Choroid plexus epithelial cell (primary cell): Measurements from ENCODE around the gene RNF111.

Experiments used
- DNase-seq: peaks from one replicate; pipeline ENCODE4 v3.0.0-alpha.2; 2010; ENCODE audit warnings: low read depth
- H3K4me3 ChIP-seq: 2 replicates; pipeline ENCODE4 v1.5.1; 2011; ENCODE audit warnings: low read depth, mild to moderate bottlenecking, control low read depth, low read length, moderate library complexity
- TF ChIP-seq, protein P1 (sequence below): conservative IDR thresholded peaks from 2 replicates; pipeline ENCODE4 v1.5.1; 2011; ENCODE audit warnings: low read depth, mild to moderate bottlenecking, control low read depth, inconsistent platforms, low read length, moderate library complexity

RNF111 gene

DNA sequence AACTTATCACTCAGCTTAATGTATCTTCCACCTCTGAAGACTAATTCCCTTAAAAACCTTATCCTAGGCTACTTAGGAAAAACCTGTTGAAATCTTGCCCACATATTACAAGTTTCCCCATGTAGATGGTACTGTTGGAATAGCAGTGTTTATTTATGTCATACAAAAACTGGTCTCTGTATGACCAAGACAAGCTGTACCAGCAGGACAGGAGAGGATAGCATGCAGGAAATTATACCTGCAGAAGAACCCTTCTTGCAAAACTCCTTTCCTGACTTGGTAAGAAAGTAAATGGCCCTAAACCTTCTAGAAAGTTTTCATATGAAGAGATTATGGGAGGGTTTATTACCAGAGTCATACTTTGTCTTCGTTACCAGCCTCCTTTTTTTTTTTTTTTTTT is 25.3 kb upstream of the RNF111 start:
- no peak overlapping the region for H3K4me3 ChIP-seq
- no peak for DNase-seq
- TF ChIP-seq, protein P1, sequence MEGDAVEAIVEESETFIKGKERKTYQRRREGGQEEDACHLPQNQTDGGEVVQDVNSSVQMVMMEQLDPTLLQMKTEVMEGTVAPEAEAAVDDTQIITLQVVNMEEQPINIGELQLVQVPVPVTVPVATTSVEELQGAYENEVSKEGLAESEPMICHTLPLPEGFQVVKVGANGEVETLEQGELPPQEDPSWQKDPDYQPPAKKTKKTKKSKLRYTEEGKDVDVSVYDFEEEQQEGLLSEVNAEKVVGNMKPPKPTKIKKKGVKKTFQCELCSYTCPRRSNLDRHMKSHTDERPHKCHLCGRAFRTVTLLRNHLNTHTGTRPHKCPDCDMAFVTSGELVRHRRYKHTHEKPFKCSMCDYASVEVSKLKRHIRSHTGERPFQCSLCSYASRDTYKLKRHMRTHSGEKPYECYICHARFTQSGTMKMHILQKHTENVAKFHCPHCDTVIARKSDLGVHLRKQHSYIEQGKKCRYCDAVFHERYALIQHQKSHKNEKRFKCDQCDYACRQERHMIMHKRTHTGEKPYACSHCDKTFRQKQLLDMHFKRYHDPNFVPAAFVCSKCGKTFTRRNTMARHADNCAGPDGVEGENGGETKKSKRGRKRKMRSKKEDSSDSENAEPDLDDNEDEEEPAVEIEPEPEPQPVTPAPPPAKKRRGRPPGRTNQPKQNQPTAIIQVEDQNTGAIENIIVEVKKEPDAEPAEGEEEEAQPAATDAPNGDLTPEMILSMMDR, result no peak

DNA sequence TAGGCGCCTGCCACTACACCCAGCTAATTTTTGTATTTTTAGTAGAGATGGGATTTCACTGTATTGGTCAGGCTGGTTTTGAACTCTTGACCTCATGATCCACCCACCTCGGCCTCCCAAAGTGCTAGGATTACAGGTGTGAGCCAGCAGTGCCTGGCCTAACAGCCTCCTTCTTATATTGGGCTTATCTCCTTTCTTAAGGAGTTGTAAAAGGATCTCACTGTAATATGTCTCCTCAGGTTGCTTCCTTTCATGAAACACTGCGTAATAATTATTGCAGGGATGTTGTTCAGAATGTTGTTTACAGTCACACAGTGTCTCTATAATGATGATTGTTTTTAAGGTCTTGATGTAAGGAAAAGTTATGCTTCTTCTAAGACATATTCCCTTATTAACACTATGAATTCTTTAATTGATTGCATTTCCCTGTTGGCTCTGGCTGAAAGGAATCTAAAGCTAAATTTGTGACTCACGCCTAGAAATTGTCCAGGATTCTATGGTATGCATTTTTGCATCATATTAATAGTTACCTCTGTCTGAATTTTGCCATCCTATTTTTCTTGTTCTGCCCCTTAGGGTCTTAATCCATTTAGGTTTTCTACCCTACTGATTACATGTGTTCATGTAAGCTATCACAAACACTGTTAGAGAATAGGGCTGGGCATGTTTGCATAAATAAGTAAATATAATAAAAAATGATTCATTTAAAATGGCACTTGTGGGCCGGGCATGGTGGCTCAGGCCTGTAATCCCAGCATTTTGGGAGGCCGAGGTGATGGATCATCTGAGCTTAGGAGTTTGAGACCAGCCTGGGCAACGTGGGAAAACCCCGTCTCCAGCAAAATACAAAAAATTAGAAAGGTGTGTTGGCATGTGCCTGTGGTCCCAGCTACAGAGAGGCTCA is 24.5 kb upstream of the RNF111 start:
- peak; percentile 17 for DNase-seq
- TF ChIP-seq, protein P1, result no peak
- no peak overlapping the region for H3K4me3 ChIP-seq

DNA sequence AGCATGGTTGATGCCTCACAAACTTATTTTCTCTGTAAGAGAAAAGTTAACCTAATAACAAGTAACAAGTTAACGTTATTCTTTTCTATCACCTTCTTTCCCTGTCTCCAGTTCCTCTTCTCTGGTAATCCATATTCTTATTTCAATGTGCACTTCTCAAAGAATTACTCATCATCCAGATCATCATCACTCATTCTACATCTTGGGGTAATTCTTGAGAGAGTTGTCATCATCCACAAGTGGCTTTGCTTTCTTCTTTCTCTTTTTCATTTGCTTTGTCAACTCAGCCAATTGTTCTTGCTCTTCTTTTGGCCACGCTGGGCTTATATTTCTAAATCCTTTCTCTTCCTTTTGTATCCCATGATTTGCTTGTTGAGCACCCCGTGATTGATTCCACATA is 20.8 kb upstream of the RNF111 start:
- no peak overlapping the region for H3K4me3 ChIP-seq
- TF ChIP-seq, protein P1, result no peak
- DNase-seq, result peak; percentile 9

DNA sequence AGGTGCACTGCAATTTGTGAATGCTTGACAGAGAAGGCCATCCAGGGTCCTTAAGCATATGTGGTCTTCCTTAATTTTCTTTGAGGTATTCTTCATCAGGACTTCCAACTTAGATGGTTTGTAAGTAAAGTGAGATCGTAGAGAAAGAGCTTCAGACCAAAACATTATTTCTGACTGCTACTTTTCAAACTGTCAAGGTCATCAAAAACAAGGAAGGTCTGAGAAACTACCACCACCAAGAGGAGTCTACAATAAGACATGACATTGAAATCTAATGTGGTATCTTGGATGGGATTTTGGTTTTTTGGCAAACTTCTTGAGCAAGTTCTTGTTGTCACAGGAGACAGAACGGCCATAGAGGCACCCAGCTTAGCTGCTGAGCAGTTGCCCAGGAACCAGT is 20.0 kb upstream of the RNF111 start:
- no peak for DNase-seq
- H3K4me3 ChIP-seq, result no peak overlapping the region
- TF ChIP-seq, protein P1, result no peak

DNA sequence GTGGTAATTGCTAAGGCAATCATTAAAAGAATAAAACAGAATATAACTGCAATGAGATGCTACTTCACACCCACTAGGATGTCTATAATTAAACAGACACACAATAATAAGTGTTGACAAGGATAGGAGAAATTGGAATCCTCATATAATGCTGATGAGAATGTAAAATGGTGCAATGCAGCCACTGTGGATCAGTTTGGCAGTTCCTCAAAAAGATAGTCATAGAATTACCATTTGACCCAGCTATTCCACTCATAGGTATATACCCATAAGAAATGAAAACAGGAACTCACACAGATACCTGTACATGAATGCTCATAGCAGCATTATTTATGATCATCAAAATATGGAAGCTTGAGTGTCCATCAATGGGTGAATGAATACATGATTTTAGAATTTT is 9.6 kb upstream of the RNF111 start:
- no peak for DNase-seq
- TF ChIP-seq, protein P1, result no peak
- no peak overlapping the region for H3K4me3 ChIP-seq

DNA sequence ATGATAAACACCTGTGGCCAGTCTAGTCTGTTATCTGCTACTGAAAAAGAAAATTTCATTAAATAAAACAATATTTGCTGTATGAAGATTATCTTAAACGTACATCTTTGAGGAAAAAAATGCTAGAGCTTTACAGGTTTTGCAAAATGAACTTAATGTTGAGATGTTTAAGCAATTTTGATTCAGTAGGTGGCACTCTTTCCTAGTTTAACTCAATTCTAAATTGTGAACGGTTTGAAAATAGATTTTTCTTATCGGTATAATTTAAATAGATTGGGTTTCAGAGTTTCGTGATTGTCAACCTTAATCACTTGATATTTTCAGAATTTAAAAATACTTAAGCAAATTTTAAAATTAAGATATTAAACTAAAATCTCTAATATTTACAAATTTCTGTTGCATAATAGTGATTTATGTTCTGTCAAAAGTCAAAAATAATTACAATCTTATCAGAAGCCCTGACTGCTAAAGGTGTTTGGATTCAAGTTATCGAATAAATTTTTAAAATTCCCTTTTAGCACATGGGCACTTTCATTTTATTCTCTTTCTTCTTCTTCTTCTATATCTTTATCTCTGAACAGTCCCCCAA is 7.0 kb upstream of the RNF111 start:
- no peak overlapping the region for H3K4me3 ChIP-seq
- peak; percentile 69 for DNase-seq
- TF ChIP-seq, protein P1, result peak; percentile 48
